Naive thymus-derived CD8-positive, alpha-beta T cell (primary cell): ENCODE measurements around the gene MOSPD3. TPM values are rescaled to one million over a fixed set of nuclear protein-coding genes. Genes with fewer than 3 reads are reported as not detected.

Experiments
- ATAC-seq, 2 donors: fragments of 150-1000 bp; cut with Tn5 transposase in 1 of 2; sonication (Bioruptor Pico), chemical (Tn5 transposase) in 1 of 2; 1 replicate in 1 of 2; 2 replicates in 1 of 2; pipeline ENCODE4 v1.10.0; 2021; ENCODE audit warnings: mild to moderate bottlenecking in 2 of 2, moderate library complexity in 2 of 2
- POLR2A ChIA-PET: fragments of 350-600 bp; sonication (Branson Sonifier 250); formaldehyde crosslinking; loops from one replicate; lab custom pipeline; 2021; ENCODE audit warnings: antibody characterized with exemption; lab: Charles Lee
- DNase-seq, 10 donors: peaks; one replicate each; pipeline versions ENCODE4 v3.0.0 to v3.0.0-alpha.2; 2020 to 2022
- H3K27ac Mint-ChIP-seq, 10 donors: one replicate each; pipeline ENCODE4 v1.8.0; 2020 to 2022; ENCODE audit warnings: mild to moderate bottlenecking in 10 of 10, mixed read lengths in 10 of 10, moderate library complexity in 4 of 10, inconsistent platforms in 1 of 10
- H3K27me3 Mint-ChIP-seq, 5 donors: one replicate each; pipeline ENCODE4 v1.8.0; 2021 to 2022; ENCODE audit warnings: mixed read lengths in 5 of 5
- H3K36me3 Mint-ChIP-seq, 3 donors: one replicate each; pipeline ENCODE4 v1.8.0; 2020 to 2022; ENCODE audit warnings: mixed read lengths in 3 of 3, mild to moderate bottlenecking in 2 of 3, inconsistent platforms in 1 of 3
- H3K4me1 Mint-ChIP-seq, 4 donors: one replicate each; pipeline ENCODE4 v1.8.0; 2021 to 2022; ENCODE audit warnings: mixed read lengths in 4 of 4
- H3K4me3 Mint-ChIP-seq, 10 donors: one replicate each; pipeline ENCODE4 v1.8.0; 2020 to 2022; ENCODE audit warnings: mild to moderate bottlenecking in 10 of 10, mixed read lengths in 10 of 10, moderate library complexity in 6 of 10, inconsistent platforms in 1 of 10
- H3K9me3 Mint-ChIP-seq, 9 donors: one replicate each; pipeline ENCODE4 v1.8.0; 2020 to 2022; ENCODE audit warnings: mixed read lengths in 9 of 9, mild to moderate bottlenecking in 3 of 9, inconsistent platforms in 1 of 9, moderate library complexity in 1 of 9
- polyA plus RNA-seq, 3 donors: library from polyadenylated mRNA; unstranded; fragments of 300-500 nt; fragmentation: Illumina TruSeq; gene quantifications; one replicate each; pipeline ENCODE4 v1.2.3, GENCODE V29; 2021
- total RNA-seq, 8 experiments: library from RNA in 2 of 8; stranded (reverse) in 2 of 8; gene quantifications; one replicate each; pipeline ENCODE4 v1.2.3 and lab custom pipeline; 2021 to 2026

MOSPD3 gene
- total and polyA plus RNA-seq, 5 experiments from 2014 or later = 13.0 to 21.0 (median 16.4) TPM

DNA sequence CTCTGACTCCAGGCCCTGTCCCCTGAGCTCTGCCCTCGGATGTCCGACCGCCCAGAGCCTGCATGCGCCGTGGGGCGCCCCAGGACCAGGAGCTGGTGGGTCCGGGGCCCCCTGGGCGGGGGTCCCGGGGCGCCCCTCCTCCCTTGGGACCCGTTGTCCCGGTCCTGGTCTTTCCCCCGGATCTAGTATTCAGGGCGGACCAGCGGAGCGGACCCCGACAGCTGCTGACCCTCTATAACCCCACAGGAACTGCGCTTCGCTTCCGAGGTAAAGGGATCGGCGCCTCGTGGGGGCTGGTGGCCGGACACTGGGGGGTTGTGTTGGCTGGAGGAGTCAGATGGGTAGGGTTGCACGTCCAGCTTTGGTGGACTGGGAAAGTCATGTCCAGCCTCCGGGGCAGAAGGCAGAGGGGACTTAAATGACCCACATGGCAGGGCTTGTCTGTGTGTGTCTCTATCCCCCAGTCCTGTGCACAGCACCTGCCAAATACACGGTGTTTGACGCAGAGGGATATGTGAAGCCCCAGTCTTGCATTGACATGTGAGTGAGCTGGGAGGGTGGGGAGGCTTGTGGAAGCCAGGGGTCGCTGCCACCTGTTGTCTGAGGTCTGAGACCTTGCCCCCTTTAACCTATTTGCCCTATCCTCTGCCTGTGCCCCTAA, 520 bp downstream of the MOSPD3 start:
- DNase-seq = peak in 7 of 10 donors; percentile 29 to 67 (median 47)
- ATAC-seq = peak in 1 of 2 donors; percentile 17
- Mint-ChIP-seq H3K9me3 (no peaks in the 10 kb centered on the region), H3K27ac (peak overlapping the region; percentile 31 to 98 (median 90)), H3K27me3 (no peaks in the 10 kb centered on the region), H3K4me1 (peaks cover 10 to 23% (median 21%) of the 10 kb centered on the region in 4 donors), H3K4me3 (peak overlapping the region; percentile 82 to 99 (median 96)), H3K36me3 (peaks cover 0 to 6% (median 0%) of the 10 kb centered on the region in 3 donors)
- POLR2A ChIA-PET = interaction anchor here (0.6 to 6.7 kb wide), 27 partner anchors 8 to 262 kb away, joined by 3 to 128 read pairs (median 7); partner anchors contain the start of genes FBXO24, GIGYF1, GNB2 and LRCH4

- Mint-ChIP-seq H3K4me3 (peak overlapping the region; percentile 61 to 97 (median 88)), H3K36me3 (peaks cover 0 to 6% (median 0%) of the 10 kb centered on the region in 3 donors), H3K27ac (peak overlapping the region in 5 of 10 donors; percentile 3 to 88 (median 53)), H3K4me1 (peaks cover 10 to 23% (median 21%) of the 10 kb centered on the region in 4 donors), H3K9me3 (no peaks in the 10 kb centered on the region), H3K27me3 (no peaks in the 10 kb centered on the region)
- ATAC-seq (no peak), DNase-seq (no peak)
- POLR2A ChIA-PET = interaction anchor here (0.6 to 6.7 kb wide), 16 partner anchors 8 to 724 kb away, joined by 3 to 128 read pairs (median 10); partner anchors contain the start of genes FBXO24, GIGYF1, LRCH4 and MEPCE
These were observed 1.3 kb downstream of the MOSPD3 start for GRCh38 chr7:100613412-100614175.

DNA sequence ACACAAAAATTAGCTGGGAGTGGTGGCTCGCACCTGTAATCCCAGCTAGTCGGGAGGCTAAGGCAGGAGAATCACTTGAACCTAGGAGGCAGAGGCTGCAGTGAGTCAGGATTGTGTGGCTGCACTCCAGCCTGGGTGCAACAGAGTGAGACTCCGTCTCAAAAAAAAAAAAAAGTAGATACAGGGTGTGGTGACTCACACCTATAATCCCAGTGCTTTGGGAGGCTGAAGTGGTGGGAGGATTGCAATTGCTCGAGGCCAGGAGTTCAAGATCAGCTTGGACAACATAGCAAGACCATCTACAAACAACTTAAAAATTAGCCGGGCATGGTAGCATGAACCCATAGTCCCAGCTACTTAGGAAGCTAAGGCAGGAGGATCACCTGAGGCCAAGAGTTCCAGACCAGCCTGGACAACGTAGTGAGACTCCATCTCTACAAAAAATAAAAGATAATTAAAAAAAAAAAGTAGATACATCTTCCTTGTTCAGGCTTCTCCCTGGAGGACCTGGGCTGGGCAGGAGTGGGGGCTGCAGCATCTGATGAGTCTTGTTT, 2.0 kb downstream of the MOSPD3 start:
- POLR2A ChIA-PET = interaction anchor here (0.7 to 6.7 kb wide), 8 partner anchors 9 to 725 kb away, joined by 3 to 128 read pairs (median 12); partner anchors contain the start of genes FBXO24 and LRCH4
- DNase-seq (no peak), ATAC-seq (no peak)
- Mint-ChIP-seq H3K27me3 (no peaks in the 10 kb centered on the region), H3K4me1 (peaks cover 9 to 23% (median 20%) of the 10 kb centered on the region in 4 donors), H3K4me3 (peak overlapping the region in 4 of 10 donors; percentile 43 to 95 (median 88)), H3K9me3 (no peaks in the 10 kb centered on the region), H3K36me3 (peaks cover 0 to 6% (median 0%) of the 10 kb centered on the region in 3 donors), H3K27ac (peak overlapping the region in 1 of 10 donors; percentile 4)

DNA sequence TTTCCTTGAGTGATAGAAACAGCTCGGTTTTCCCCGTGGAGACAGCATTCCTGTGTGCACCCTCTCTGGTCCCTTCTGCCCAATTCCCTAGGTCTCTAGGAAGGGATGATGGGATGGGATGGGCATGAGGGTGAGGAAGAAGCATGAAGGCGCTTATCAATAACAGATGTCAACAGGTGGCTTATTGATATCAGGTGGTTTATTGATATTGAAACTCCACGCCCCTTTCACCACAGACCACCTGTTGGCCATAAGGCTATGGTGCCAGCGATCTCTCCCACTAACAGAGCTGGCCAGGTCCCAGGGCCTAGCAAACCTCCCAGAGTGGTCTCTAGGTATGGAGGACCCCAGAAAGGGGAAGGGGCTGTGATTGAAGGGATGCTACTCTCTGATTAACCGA, 7.9 kb downstream of the MOSPD3 start:
- DNase-seq (no peak), ATAC-seq (no peak)
- POLR2A ChIA-PET = interaction anchor here (0.5 to 2.5 kb wide), 5 partner anchors 8 to 610 kb away, joined by 3 to 9 read pairs (median 5); partner anchors contain the start of genes FBXO24, LRCH4 and MOSPD3
- Mint-ChIP-seq H3K4me1 (peaks cover 0 to 4% (median 1%) of the 10 kb centered on the region in 4 donors), H3K27me3 (no peaks in the 10 kb centered on the region), H3K27ac (no peak overlapping the region), H3K36me3 (peaks cover 0 to 2% (median 0%) of the 10 kb centered on the region in 3 donors), H3K9me3 (no peaks in the 10 kb centered on the region), H3K4me3 (no peak overlapping the region)

DNA sequence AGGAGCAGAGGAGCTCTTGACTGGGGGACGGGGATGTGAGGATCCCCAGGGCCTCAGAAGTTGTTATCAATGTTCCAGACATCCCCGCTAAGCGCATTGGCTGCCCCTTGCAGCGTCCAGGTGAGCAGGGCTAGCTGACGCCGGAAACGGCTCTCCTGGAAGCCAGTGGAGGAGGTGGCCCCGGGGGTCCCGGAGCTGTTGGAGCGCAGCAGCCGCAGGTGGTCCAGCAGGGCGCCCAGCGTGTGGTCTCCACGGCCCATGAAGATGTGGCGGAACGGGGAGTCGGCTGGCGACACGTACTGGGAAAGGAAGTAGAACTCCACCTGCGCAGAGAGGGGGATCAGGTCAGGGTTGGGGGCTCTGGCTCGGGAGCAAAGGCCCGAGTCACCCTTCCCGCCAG, 8.5 kb downstream of the MOSPD3 start:
- Mint-ChIP-seq H3K36me3 (peaks cover 0 to 2% (median 0%) of the 10 kb centered on the region in 3 donors), H3K4me3 (no peak overlapping the region), H3K9me3 (no peaks in the 10 kb centered on the region), H3K27me3 (no peaks in the 10 kb centered on the region), H3K27ac (no peak overlapping the region), H3K4me1 (peaks cover 4 to 8% (median 6%) of the 10 kb centered on the region in 4 donors)
- DNase-seq = no peak
- no peak for ATAC-seq
- POLR2A ChIA-PET = interaction anchor here (1.2 to 2.5 kb wide), 3 partner anchors 8 to 35 kb away, joined by 3 to 9 read pairs (median 8); partner anchors contain the start of genes FBXO24, LRCH4 and MOSPD3

- Mint-ChIP-seq H3K27me3 (no peaks in the 10 kb centered on the region), H3K36me3 (no peaks in the 10 kb centered on the region), H3K27ac (peak overlapping the region in 1 of 10 donors; percentile 89), H3K9me3 (no peaks in the 10 kb centered on the region), H3K4me3 (no peak overlapping the region), H3K4me1 (peaks cover 9 to 15% (median 12%) of the 10 kb centered on the region in 4 donors)
- no peak for DNase-seq
- POLR2A ChIA-PET = interaction anchor here (2.5 kb wide), 1 partner anchor 9 kb away, joined by 9 read pairs; the partner anchor contains the start of gene MOSPD3
- no peak for ATAC-seq
These were observed 9.2 kb downstream of the MOSPD3 start for GRCh38 chr7:100621554-100621953.

DNA sequence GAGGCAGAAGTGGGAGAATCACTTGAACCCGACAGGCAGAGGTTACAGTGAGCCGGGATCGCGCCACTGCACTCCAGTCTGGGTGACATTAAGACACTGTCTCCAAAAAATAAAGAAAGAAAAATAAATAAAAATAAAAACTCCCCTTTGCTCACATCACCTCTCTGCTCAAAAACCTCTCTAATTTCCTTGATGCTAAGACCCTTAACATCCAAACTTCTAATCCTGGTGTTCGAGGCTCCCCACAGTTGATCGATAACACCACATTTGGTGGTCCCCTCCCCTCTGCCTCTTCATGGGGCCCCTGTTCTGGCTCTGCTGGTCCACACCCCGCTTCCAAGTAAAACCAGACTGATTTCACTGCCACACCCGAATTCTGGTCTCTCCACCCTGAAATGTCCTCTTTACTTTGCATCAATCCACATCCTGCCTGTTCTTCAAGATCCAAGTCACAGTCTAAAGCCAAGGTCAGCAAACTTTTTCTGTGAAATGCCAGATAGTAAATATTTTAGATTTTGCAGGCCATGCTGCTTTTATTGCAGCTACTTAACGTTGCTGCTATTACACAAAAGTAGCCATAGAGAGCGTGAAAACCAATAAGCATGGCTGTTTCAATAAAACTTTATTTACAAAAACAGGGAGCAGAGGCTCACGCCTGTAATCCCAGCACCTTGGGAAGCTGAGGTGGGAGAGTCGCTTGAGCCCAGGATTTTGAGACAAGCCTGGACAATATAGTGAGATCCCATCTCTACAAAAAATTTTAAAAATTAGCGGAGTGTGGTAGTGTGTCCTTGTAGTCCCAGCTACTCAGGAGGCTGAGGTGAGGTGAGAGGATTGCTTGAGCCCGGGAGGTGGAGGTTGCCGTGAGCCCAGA, 11.8 kb downstream of the MOSPD3 start:
- Mint-ChIP-seq H3K36me3 (no peaks in the 10 kb centered on the region), H3K4me3 (no peak overlapping the region), H3K27me3 (no peaks in the 10 kb centered on the region), H3K27ac (peak overlapping the region in 4 of 10 donors; percentile 3 to 60 (median 24)), H3K9me3 (no peaks in the 10 kb centered on the region), H3K4me1 (peaks cover 10 to 32% (median 26%) of the 10 kb centered on the region in 4 donors)
- POLR2A ChIA-PET = interaction anchor here (0.7 kb wide), 1 partner anchor 69 kb away, joined by 4 read pairs; no protein-coding TSS in a partner anchor
- DNase-seq (no peak), ATAC-seq (no peak)

GRCh38 chr7:100626055-100626454, 13.7 kb downstream of the MOSPD3 start:
- Mint-ChIP-seq H3K27me3 (no peaks in the 10 kb centered on the region), H3K4me3 (peak overlapping the region; percentile 68 to 81 (median 78)), H3K4me1 (peaks cover 16 to 46% (median 39%) of the 10 kb centered on the region in 4 donors), H3K36me3 (no peaks in the 10 kb centered on the region), H3K27ac (peak overlapping the region in 9 of 10 donors; percentile 52 to 90 (median 85)), H3K9me3 (no peaks in the 10 kb centered on the region)
- DNase-seq = no peak
- POLR2A ChIA-PET = interaction anchor here (0.6 to 3.2 kb wide), 9 partner anchors 13 to 1274 kb away, joined by 3 to 39 read pairs (median 5); partner anchors contain the start of genes FBXO24, LRCH4 and MOSPD3
- ATAC-seq = no peak

GRCh38 chr7:100626530-100627237, 14.3 kb downstream of the MOSPD3 start:
- Mint-ChIP-seq H3K4me1 (peaks cover 16 to 49% (median 39%) of the 10 kb centered on the region in 4 donors), H3K9me3 (no peaks in the 10 kb centered on the region), H3K4me3 (peak overlapping the region; percentile 68 to 81 (median 78)), H3K27me3 (no peaks in the 10 kb centered on the region), H3K36me3 (no peaks in the 10 kb centered on the region), H3K27ac (peak overlapping the region; percentile 28 to 90 (median 86))
- ATAC-seq = peak; percentile 96 to 97
- peak; percentile 77 to 93 (median 84) for DNase-seq
- POLR2A ChIA-PET = interaction anchor here (0.5 to 3.2 kb wide), 12 partner anchors 12 to 1274 kb away, joined by 3 to 39 read pairs (median 5); partner anchors contain the start of genes FBXO24, LRCH4, MEPCE and MOSPD3

DNA sequence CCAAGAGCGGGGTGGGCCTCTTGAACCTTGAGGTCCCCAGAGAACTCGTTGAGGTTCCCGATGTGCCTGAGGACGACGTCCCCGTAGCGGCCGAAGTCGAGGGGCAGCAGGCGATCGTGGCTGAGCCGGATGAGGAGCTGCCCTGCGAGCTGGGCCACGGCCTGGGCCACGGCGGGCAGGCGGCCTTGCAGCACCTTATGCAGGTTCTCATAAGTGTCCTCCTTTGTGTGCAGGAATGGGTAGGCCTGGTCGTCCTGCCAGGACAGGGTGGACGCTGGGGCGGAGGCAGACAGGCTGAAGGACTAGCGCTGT, 14.9 kb downstream of the MOSPD3 start:
- POLR2A ChIA-PET = interaction anchor here (0.5 to 3.2 kb wide), 8 partner anchors 12 to 198 kb away, joined by 3 to 39 read pairs (median 8); partner anchors contain the start of genes FBXO24, LRCH4, MEPCE and MOSPD3
- peaks cover 0 to 1% (median 0%) of the 10 kb centered on the region in 5 donors for H3K27me3 Mint-ChIP-seq

More for the DNA sequence above, 14.9 kb downstream of the MOSPD3 start:
- no peak for ATAC-seq
- Mint-ChIP-seq H3K27ac (peak overlapping the region in 8 of 10 donors; percentile 53 to 90 (median 86)), H3K4me1 (peaks cover 17 to 53% (median 40%) of the 10 kb centered on the region in 4 donors), H3K9me3 (no peaks in the 10 kb centered on the region), H3K4me3 (peak overlapping the region in 8 of 10 donors; percentile 54 to 81 (median 78)), H3K36me3 (no peaks in the 10 kb centered on the region)
- no peak for DNase-seq
